Lower leg skin (tissue), 3 donors: ENCODE measurements around the gene PSMC3IP.

Experiments used
- CTCF ChIP-seq, 3 donors: fragments of 450-650 bp; IDR thresholded peaks; one replicate each; pipeline ENCODE4 v1.5.1; 2016; ENCODE audit warnings: antibody characterized with exemption in 3 of 3, mild to moderate bottlenecking in 3 of 3, moderate library complexity in 2 of 3
- POLR2A ChIP-seq, 2 donors: fragments of 450-650 bp; IDR thresholded peaks; one replicate each; pipeline ENCODE4 v1.6.1; 2016 to 2017; ENCODE audit warnings: antibody characterized with exemption in 2 of 2, mild to moderate bottlenecking in 1 of 2, moderate library complexity in 1 of 2

DNA sequence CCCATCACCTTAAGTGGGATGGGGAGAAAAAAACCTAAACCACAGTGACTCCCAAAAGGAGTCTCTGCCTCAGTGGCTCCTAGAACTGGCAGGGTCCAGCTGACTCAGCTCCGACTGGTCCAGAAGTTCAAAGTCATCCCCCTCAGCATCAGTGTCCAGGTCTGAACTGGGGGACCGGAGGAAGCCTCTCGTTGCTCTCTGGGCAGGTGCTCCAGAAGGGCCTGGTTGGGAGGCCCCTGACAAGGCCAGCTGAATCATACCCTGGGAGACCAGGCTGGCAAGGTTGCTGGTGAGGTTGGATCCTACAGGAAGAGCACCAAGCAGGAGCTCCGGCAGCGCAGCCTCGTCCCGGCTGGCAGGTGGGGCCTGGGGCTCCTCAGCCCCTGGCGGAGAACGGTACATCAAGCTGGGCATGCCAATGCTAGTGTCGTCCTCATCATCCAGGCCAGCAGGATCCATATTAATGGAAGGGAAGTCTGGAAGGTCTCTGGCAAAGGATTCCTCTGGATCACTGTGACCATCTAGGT lies 4.3 kb upstream of the PSMC3IP start:
- TF ChIP-seq CTCF (IDR thresholded peaks at IDR 0.05) (no peak), POLR2A (IDR thresholded peaks at IDR 0.05) (no peak)
